ENCODE results near the gene LRRC27. TPM values are rescaled to one million over a fixed set of nuclear protein-coding genes. Genes with fewer than 3 reads are reported as not detected.

The LRRC27 gene
- total RNA-seq, 6 experiments from 2014 or later: 2.2 to 5.4 (median 3.2) TPM

DNA sequence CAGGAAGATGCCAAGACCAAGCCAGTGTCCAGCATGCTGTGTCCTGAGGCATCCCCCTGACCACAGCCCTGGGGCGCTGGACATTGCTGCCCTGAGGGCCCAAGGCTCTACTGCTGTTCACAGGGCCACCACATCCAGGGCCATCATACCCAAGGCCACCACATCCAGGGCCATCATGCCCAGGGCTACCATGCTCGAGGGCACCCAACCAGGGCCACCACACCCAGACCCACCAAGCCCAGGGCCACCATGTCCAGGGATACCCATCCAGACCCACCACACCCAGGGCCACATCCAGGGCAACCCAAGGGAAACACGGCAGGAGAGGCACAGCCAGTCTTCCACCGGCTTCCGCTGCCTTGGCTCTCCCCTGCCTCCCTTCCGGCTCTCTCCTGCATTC is 41.4 kb upstream of the LRRC27 start:
- intact Hi-C loops (cut with DNase I): no loop called here
- DNase-seq: peak in 1 of 3 donors; percentile 33
- 83% methylated on average over 1 of the region's 6 CpGs for WGBS (ENCODE audit: insufficient coverage, low coverage, low lambda C conversion rate, missing lambda C conversion rate)

DNA sequence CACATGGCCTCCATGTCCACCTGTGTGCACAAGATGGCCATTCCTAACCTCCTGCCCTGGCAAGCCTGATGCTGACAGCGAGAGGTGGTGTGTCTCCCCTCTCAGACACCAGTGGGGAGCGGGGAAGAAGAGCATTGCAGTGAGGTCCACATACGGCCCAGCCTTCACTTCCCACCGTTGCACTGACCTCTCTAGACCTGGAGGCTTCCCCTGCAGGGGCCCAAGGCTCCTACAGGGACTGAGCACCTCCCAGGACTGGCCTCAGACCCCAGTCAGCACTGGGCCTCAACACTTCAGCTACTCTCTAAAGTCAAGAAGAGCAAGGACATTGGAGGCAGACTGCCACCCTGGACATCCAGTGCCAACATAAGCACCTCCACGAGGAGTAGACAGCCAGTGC is 40.2 kb upstream of the LRRC27 start:
- intact Hi-C loops (cut with DNase I): no loop called here
- ATAC-seq (no peak), DNase-seq (peak in 1 of 3 donors; percentile 41)

More for the DNA sequence above, 41.4 kb upstream of the LRRC27 start:
- no peaks in the 10 kb centered on the region for H3K36me3 ChIP-seq
- H3K27me3 ChIP-seq: no peaks in the 10 kb centered on the region
- H3K4me1 ChIP-seq: no peaks in the 10 kb centered on the region
- ATAC-seq: no peak
- TF ChIP-seq, protein P1, sequence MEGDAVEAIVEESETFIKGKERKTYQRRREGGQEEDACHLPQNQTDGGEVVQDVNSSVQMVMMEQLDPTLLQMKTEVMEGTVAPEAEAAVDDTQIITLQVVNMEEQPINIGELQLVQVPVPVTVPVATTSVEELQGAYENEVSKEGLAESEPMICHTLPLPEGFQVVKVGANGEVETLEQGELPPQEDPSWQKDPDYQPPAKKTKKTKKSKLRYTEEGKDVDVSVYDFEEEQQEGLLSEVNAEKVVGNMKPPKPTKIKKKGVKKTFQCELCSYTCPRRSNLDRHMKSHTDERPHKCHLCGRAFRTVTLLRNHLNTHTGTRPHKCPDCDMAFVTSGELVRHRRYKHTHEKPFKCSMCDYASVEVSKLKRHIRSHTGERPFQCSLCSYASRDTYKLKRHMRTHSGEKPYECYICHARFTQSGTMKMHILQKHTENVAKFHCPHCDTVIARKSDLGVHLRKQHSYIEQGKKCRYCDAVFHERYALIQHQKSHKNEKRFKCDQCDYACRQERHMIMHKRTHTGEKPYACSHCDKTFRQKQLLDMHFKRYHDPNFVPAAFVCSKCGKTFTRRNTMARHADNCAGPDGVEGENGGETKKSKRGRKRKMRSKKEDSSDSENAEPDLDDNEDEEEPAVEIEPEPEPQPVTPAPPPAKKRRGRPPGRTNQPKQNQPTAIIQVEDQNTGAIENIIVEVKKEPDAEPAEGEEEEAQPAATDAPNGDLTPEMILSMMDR (IDR thresholded peaks at IDR 0.05): no peak
- no peak for TF ChIP-seq POLR2A (IDR thresholded peaks at IDR 0.05)
- no peak overlapping the region for H3K27ac ChIP-seq
- H3K9me3 ChIP-seq: no peaks in the 10 kb centered on the region
- no peak overlapping the region for H3K4me3 ChIP-seq

DNA sequence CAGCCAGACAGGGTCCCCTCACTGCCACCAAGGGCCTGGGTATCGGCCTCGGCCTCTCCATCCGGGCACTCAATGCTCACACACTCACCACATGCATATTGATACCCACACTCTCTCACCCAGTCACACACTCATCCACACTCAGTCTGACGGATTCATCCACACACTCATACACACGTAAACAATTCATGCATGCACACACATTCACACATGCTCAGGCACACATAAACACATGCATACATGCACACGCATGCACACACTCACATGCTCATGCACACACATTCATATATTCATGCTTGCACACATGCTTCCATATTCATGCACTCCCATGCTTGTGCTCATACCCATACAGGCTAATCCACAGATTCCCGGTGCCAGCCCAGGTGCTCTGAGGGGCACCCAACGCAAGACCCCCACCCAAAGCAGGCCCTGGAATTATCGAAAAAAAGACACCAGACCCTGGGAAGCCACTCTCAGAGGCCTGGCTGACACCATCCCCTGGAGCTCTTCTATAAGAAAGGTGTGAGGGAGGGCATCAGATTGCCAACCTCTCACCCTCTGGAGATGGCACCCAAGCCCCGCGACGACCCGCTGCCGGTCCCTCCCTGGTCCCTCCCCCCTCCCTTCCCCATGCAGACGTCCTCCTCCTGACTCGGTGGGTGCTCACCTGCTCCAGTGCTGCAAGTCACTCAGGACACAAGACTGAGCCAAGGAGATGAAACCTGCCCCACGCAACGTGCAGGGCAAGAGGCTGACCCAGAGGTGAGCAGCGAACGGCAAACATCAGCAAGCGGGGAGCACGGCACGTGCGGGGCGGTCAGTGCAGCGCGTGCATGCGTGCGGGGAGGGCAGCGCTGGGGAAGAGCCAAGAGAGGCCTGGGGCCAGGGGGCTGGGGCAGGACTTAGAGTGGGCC is 39.4 kb upstream of the LRRC27 start:
- Histone ChIP-seq H3K9me3 (no peaks in the 10 kb centered on the region), H3K27me3 (no peaks in the 10 kb centered on the region), H3K27ac (no peak overlapping the region), H3K4me1 (no peaks in the 10 kb centered on the region), H3K4me3 (no peak overlapping the region), H3K36me3 (no peaks in the 10 kb centered on the region)
- ATAC-seq (no peak), DNase-seq (peak in 1 of 3 donors; percentile 25)
- intact Hi-C loops (cut with DNase I): no loop called here
- WGBS (ENCODE audit: insufficient coverage, low coverage, low lambda C conversion rate, missing lambda C conversion rate): 58% methylated on average over 8 of the region's 30 CpGs
- no peak for TF ChIP-seq POLR2A (IDR thresholded peaks at IDR 0.05)
- TF ChIP-seq, protein P1 (IDR thresholded peaks at IDR 0.05): no peak

More for the DNA sequence above, 40.2 kb upstream of the LRRC27 start:
- TF ChIP-seq POLR2A (IDR thresholded peaks at IDR 0.05): no peak
- TF ChIP-seq, protein P1 (IDR thresholded peaks at IDR 0.05): no peak
- 40% methylated on average over 1 of the region's 5 CpGs for WGBS (ENCODE audit: insufficient coverage, low coverage, low lambda C conversion rate, missing lambda C conversion rate)
- Histone ChIP-seq H3K27ac (no peak overlapping the region), H3K4me1 (no peaks in the 10 kb centered on the region), H3K36me3 (no peaks in the 10 kb centered on the region), H3K4me3 (no peak overlapping the region), H3K9me3 (no peaks in the 10 kb centered on the region), H3K27me3 (no peaks in the 10 kb centered on the region)

DNA sequence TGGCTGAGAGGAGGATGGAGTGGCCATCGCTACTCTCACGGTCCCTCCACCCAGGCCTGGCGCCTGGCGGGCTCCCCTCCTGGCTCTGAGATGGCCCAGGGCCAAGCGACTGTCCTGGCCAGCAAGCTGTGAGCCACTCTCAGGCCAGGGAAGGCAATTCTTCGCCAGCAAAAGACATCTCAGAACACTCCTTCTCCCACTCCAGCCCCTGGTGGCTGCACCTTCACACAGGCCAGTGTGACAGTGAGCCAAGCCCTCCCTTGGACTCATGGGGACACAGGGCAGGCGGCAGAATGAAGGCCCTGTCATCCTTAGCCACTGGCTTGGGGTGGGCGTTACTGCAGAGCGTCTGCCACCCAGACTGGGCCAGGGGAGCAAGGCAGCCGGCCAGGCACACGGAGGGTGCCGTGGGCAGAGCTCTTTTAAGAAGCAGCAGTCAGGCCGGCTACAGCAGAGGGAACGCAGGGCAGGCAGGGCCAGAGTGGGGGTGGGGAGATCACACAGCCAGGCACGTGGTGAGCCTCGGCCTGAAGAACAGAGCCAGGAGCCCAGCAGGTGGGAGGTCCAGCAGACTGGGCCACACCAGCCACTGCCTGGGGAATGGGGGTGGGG is 38.7 kb upstream of the LRRC27 start:
- Histone ChIP-seq H3K27me3 (no peaks in the 10 kb centered on the region), H3K36me3 (no peaks in the 10 kb centered on the region), H3K27ac (no peak overlapping the region), H3K4me3 (no peak overlapping the region), H3K9me3 (no peaks in the 10 kb centered on the region), H3K4me1 (no peaks in the 10 kb centered on the region)
- ATAC-seq (no peak), DNase-seq (no peak)
- intact Hi-C loops (cut with DNase I): no loop called here
- 56% methylated on average over 8 of the region's 16 CpGs for WGBS (ENCODE audit: insufficient coverage, low coverage, low lambda C conversion rate, missing lambda C conversion rate)
- TF ChIP-seq POLR2A (IDR thresholded peaks at IDR 0.05): no peak
- TF ChIP-seq, protein P1 (IDR thresholded peaks at IDR 0.05): no peak
